Epithelial cell of proximal tubule (primary cell): ENCODE results near the gene ZNF534. TPM values are rescaled to one million over a fixed set of nuclear protein-coding genes. Genes with fewer than 3 reads are reported as not detected.
A peak's percentile ranks its signal among the peaks of the same experiment; 100 is the strongest.

ENCODE experiments used
- DNase-seq: peaks from one replicate; pipeline ENCODE4 v3.0.0-alpha.2; 2011; ENCODE audit warnings: low read depth
- H3K4me3 ChIP-seq: 2 replicates; pipeline ENCODE4 v1.5.1; 2011; ENCODE audit warnings: low read depth, mild to moderate bottlenecking, low read length
- CTCF ChIP-seq: conservative IDR thresholded peaks from 2 replicates; pipeline ENCODE4 v1.5.1; 2012; ENCODE audit warnings: low read depth, mild to moderate bottlenecking, low read length
- total RNA-seq: library from RNA; depleted of rRNA; stranded (reverse); fragments of >200 nt; gene quantifications from 2 replicates; pipeline ENCODE4 v1.2.3, GENCODE V29; 2015

The ZNF534 gene
- total RNA-seq: 0.07 TPM in 1 of 2 replicates, not detected in the other

GRCh38 chr19:52428937-52429336, at the start of gene ZNF534:
Gene ZNF534, plus strand, starts transcription at chr19:52429148. Its CDS starts 2,327 bp downstream, at chr19:52431475.
- TF ChIP-seq CTCF: no peak
- no peak for DNase-seq

GRCh38 chr19:52391135-52391534, 37.8 kb upstream of the ZNF534 start:
- DNase-seq: no peak
- no peak for TF ChIP-seq CTCF
- no peak overlapping the region for H3K4me3 ChIP-seq

More at GRCh38 chr19:52428937-52429336, at the start of gene ZNF534:
- no peak within 1 kb of the TSS for H3K4me3 ChIP-seq

GRCh38 chr19:52397310-52398080, 31.5 kb upstream of the ZNF534 start, which contains the start of gene ZNF528:
Gene ZNF528, plus strand, starts transcription at chr19:52397849. Its CDS starts 4,165 bp downstream, at chr19:52402014.
- no peak for TF ChIP-seq CTCF
- peak within 1 kb of the TSS; percentile 75 for H3K4me3 ChIP-seq
- peak; percentile 56 for DNase-seq

- H3K4me3 ChIP-seq: peak overlapping the region; percentile 75
- no peak for TF ChIP-seq CTCF
- no peak for DNase-seq
Observed at GRCh38 chr19:52398081-52398441, 30.9 kb upstream of the ZNF534 start.

GRCh38 chr19:52410276-52410675, 18.7 kb upstream of the ZNF534 start:
- no peak overlapping the region for H3K4me3 ChIP-seq
- TF ChIP-seq CTCF: no peak

GRCh38 chr19:52415711-52416110, 13.2 kb upstream of the ZNF534 start:
- no peak overlapping the region for H3K4me3 ChIP-seq
- DNase-seq: no peak
- TF ChIP-seq CTCF: no peak

More at GRCh38 chr19:52410276-52410675, 18.7 kb upstream of the ZNF534 start:
- no peak for DNase-seq

GRCh38 chr19:52442179-52442578, 13.2 kb downstream of the ZNF534 start:
- TF ChIP-seq CTCF: no peak
- DNase-seq: no peak
- no peak overlapping the region for H3K4me3 ChIP-seq
